Measurements from ENCODE around the gene MAPK1IP1L. TPM values are rescaled to one million over a fixed set of nuclear protein-coding genes. Genes with fewer than 3 reads are reported as not detected.

The MAPK1IP1L gene
- total and polyA plus RNA-seq, 2 of the 8 experiments (the other 6 are each of a cell fraction or from before 2014, with no cell fraction given) = 111 to 228 TPM

GRCh38 chr14:55047301-55048053 is 4.0 kb upstream of the MAPK1IP1L start (continued):
- TF ChIP-seq, protein P1, sequence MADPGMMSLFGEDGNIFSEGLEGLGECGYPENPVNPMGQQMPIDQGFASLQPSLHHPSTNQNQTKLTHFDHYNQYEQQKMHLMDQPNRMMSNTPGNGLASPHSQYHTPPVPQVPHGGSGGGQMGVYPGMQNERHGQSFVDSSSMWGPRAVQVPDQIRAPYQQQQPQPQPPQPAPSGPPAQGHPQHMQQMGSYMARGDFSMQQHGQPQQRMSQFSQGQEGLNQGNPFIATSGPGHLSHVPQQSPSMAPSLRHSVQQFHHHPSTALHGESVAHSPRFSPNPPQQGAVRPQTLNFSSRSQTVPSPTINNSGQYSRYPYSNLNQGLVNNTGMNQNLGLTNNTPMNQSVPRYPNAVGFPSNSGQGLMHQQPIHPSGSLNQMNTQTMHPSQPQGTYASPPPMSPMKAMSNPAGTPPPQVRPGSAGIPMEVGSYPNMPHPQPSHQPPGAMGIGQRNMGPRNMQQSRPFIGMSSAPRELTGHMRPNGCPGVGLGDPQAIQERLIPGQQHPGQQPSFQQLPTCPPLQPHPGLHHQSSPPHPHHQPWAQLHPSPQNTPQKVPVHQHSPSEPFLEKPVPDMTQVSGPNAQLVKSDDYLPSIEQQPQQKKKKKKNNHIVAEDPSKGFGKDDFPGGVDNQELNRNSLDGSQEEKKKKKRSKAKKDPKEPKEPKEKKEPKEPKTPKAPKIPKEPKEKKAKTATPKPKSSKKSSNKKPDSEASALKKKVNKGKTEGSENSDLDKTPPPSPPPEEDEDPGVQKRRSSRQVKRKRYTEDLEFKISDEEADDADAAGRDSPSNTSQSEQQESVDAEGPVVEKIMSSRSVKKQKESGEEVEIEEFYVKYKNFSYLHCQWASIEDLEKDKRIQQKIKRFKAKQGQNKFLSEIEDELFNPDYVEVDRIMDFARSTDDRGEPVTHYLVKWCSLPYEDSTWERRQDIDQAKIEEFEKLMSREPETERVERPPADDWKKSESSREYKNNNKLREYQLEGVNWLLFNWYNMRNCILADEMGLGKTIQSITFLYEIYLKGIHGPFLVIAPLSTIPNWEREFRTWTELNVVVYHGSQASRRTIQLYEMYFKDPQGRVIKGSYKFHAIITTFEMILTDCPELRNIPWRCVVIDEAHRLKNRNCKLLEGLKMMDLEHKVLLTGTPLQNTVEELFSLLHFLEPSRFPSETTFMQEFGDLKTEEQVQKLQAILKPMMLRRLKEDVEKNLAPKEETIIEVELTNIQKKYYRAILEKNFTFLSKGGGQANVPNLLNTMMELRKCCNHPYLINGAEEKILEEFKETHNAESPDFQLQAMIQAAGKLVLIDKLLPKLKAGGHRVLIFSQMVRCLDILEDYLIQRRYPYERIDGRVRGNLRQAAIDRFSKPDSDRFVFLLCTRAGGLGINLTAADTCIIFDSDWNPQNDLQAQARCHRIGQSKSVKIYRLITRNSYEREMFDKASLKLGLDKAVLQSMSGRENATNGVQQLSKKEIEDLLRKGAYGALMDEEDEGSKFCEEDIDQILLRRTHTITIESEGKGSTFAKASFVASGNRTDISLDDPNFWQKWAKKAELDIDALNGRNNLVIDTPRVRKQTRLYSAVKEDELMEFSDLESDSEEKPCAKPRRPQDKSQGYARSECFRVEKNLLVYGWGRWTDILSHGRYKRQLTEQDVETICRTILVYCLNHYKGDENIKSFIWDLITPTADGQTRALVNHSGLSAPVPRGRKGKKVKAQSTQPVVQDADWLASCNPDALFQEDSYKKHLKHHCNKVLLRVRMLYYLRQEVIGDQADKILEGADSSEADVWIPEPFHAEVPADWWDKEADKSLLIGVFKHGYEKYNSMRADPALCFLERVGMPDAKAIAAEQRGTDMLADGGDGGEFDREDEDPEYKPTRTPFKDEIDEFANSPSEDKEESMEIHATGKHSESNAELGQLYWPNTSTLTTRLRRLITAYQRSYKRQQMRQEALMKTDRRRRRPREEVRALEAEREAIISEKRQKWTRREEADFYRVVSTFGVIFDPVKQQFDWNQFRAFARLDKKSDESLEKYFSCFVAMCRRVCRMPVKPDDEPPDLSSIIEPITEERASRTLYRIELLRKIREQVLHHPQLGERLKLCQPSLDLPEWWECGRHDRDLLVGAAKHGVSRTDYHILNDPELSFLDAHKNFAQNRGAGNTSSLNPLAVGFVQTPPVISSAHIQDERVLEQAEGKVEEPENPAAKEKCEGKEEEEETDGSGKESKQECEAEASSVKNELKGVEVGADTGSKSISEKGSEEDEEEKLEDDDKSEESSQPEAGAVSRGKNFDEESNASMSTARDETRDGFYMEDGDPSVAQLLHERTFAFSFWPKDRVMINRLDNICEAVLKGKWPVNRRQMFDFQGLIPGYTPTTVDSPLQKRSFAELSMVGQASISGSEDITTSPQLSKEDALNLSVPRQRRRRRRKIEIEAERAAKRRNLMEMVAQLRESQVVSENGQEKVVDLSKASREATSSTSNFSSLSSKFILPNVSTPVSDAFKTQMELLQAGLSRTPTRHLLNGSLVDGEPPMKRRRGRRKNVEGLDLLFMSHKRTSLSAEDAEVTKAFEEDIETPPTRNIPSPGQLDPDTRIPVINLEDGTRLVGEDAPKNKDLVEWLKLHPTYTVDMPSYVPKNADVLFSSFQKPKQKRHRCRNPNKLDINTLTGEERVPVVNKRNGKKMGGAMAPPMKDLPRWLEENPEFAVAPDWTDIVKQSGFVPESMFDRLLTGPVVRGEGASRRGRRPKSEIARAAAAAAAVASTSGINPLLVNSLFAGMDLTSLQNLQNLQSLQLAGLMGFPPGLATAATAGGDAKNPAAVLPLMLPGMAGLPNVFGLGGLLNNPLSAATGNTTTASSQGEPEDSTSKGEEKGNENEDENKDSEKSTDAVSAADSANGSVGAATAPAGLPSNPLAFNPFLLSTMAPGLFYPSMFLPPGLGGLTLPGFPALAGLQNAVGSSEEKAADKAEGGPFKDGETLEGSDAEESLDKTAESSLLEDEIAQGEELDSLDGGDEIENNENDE (IDR thresholded peaks at IDR 0.05; ENCODE audit: insufficient replicate concordance, low read length) = no peak

Data from H1 (cell line).